Measurements from ENCODE around the gene ANGPT4.
"Not testable (repeated sequence)": the region's sequence is repeated elsewhere in the genome, so short reads cannot be mapped to it uniquely, and the experiment has no call there.

The ANGPT4 gene

GRCh38 chr20:910870-911770 lies 5.0 kb downstream of the ANGPT4 start:
- Mint-ChIP-seq H3K4me3 (no peak overlapping the region), H3K9me3 (no peaks in the 10 kb centered on the region), H3K27me3 (peaks cover 34% of the 10 kb centered on the region), H3K4me1 (peaks cover 5% of the 10 kb centered on the region), H3K36me3 (ENCODE audit: insufficient read depth) (no peaks in the 10 kb centered on the region), H3K27ac (ENCODE audit: low read depth) (no peak overlapping the region)
- DNase-seq (ENCODE audit: low spot score in 2 of 2) (no peak), ATAC-seq (replicated peaks; ENCODE audit: extremely low read depth, poor library complexity, severe bottlenecking) (no peak)

- ATAC-seq (replicated peaks; ENCODE audit: extremely low read depth, poor library complexity, severe bottlenecking) (no peak), DNase-seq (ENCODE audit: low spot score in 2 of 2) (no peak)
- Mint-ChIP-seq H3K27me3 (peaks cover 27% of the 10 kb centered on the region), H3K27ac (ENCODE audit: low read depth) (no peak overlapping the region), H3K4me1 (peaks cover 3% of the 10 kb centered on the region), H3K36me3 (ENCODE audit: insufficient read depth) (no peaks in the 10 kb centered on the region), H3K9me3 (no peaks in the 10 kb centered on the region), H3K4me3 (no peak overlapping the region)
Measured at GRCh38 chr20:910132-910869, 5.8 kb downstream of the ANGPT4 start.

- DNase-seq (ENCODE audit: low spot score in 2 of 2) (no peak), ATAC-seq (replicated peaks; ENCODE audit: extremely low read depth, poor library complexity, severe bottlenecking) (no peak)
- Mint-ChIP-seq H3K4me1 (no peaks in the 10 kb centered on the region), H3K9me3 (no peaks in the 10 kb centered on the region), H3K27ac (ENCODE audit: low read depth) (no peak overlapping the region), H3K4me3 (no peak overlapping the region), H3K27me3 (peaks cover 20% of the 10 kb centered on the region), H3K36me3 (ENCODE audit: insufficient read depth) (no peaks in the 10 kb centered on the region)
Measured at GRCh38 chr20:909641-910040, 6.5 kb downstream of the ANGPT4 start.

GRCh38 chr20:906703-907270 lies 9.3 kb downstream of the ANGPT4 start:
- no peaks in the 10 kb centered on the region for H3K4me1 Mint-ChIP-seq
- H3K9me3 Mint-ChIP-seq: no peaks in the 10 kb centered on the region
- ATAC-seq (replicated peaks; ENCODE audit: extremely low read depth, poor library complexity, severe bottlenecking): no peak
- H3K27ac Mint-ChIP-seq (ENCODE audit: low read depth): no peak overlapping the region
- H3K27me3 Mint-ChIP-seq: no peaks in the 10 kb centered on the region
- DNase-seq (ENCODE audit: low spot score in 2 of 2): no peak
- H3K36me3 Mint-ChIP-seq (ENCODE audit: insufficient read depth): no peaks in the 10 kb centered on the region
- H3K4me3 Mint-ChIP-seq: no peak overlapping the region

GRCh38 chr20:906001-906520 lies 10.1 kb downstream of the ANGPT4 start:
- no peaks in the 10 kb centered on the region for H3K27me3 Mint-ChIP-seq
- H3K4me1 Mint-ChIP-seq: no peaks in the 10 kb centered on the region
- no peak for DNase-seq (ENCODE audit: low spot score in 2 of 2)
- no peak overlapping the region for H3K27ac Mint-ChIP-seq (ENCODE audit: low read depth)
- no peak for ATAC-seq (replicated peaks; ENCODE audit: extremely low read depth, poor library complexity, severe bottlenecking)
- no peaks in the 10 kb centered on the region for H3K36me3 Mint-ChIP-seq (ENCODE audit: insufficient read depth)
- H3K9me3 Mint-ChIP-seq: no peaks in the 10 kb centered on the region
- no peak overlapping the region for H3K4me3 Mint-ChIP-seq

- no peak for ATAC-seq (replicated peaks; ENCODE audit: extremely low read depth, poor library complexity, severe bottlenecking)
- no peaks in the 10 kb centered on the region for H3K4me1 Mint-ChIP-seq
Measured at GRCh38 chr20:905396-905961, 10.7 kb downstream of the ANGPT4 start.

GRCh38 chr20:904039-904545 lies 12.0 kb downstream of the ANGPT4 start:
- no peak for DNase-seq (ENCODE audit: low spot score in 2 of 2)
- no peaks in the 10 kb centered on the region for H3K9me3 Mint-ChIP-seq
- no peak overlapping the region for H3K27ac Mint-ChIP-seq (ENCODE audit: low read depth)
- ATAC-seq (replicated peaks; ENCODE audit: extremely low read depth, poor library complexity, severe bottlenecking): no peak
- H3K4me3 Mint-ChIP-seq: no peak overlapping the region
- no peaks in the 10 kb centered on the region for H3K36me3 Mint-ChIP-seq (ENCODE audit: insufficient read depth)
- H3K4me1 Mint-ChIP-seq: no peaks in the 10 kb centered on the region
- H3K27me3 Mint-ChIP-seq: peaks cover 11% of the 10 kb centered on the region

More at GRCh38 chr20:905396-905961, 10.7 kb downstream of the ANGPT4 start:
- no peak overlapping the region for H3K27ac Mint-ChIP-seq (ENCODE audit: low read depth)
- DNase-seq (ENCODE audit: low spot score in 2 of 2): no peak
- H3K4me3 Mint-ChIP-seq: no peak overlapping the region
- no peaks in the 10 kb centered on the region for H3K27me3 Mint-ChIP-seq
- no peaks in the 10 kb centered on the region for H3K9me3 Mint-ChIP-seq
- H3K36me3 Mint-ChIP-seq (ENCODE audit: insufficient read depth): no peaks in the 10 kb centered on the region

- DNase-seq (ENCODE audit: low spot score in 2 of 2); H3K9me3 Mint-ChIP-seq; H3K36me3 Mint-ChIP-seq (ENCODE audit: insufficient read depth); H3K4me1 Mint-ChIP-seq; H3K4me3 Mint-ChIP-seq; ATAC-seq (replicated peaks; ENCODE audit: extremely low read depth, poor library complexity, severe bottlenecking): not testable (repeated sequence)
- Mint-ChIP-seq H3K27ac (ENCODE audit: low read depth) (peak overlapping the region; percentile 3), H3K27me3 (peaks cover 35% of the 10 kb centered on the region)
Measured at GRCh38 chr20:897436-897835, 18.7 kb downstream of the ANGPT4 start.

- H3K27ac Mint-ChIP-seq (ENCODE audit: low read depth): no peak overlapping the region
- no peak for ATAC-seq (replicated peaks; ENCODE audit: extremely low read depth, poor library complexity, severe bottlenecking)
- H3K4me1 Mint-ChIP-seq: no peaks in the 10 kb centered on the region
- no peak overlapping the region for H3K4me3 Mint-ChIP-seq
- DNase-seq (ENCODE audit: low spot score in 2 of 2): no peak
- peaks cover 43% of the 10 kb centered on the region for H3K27me3 Mint-ChIP-seq
- H3K9me3 Mint-ChIP-seq: no peaks in the 10 kb centered on the region
- no peaks in the 10 kb centered on the region for H3K36me3 Mint-ChIP-seq (ENCODE audit: insufficient read depth)
Measured at GRCh38 chr20:896501-897025, 19.6 kb downstream of the ANGPT4 start.

- DNase-seq (ENCODE audit: low spot score in 2 of 2); H3K9me3 Mint-ChIP-seq; ATAC-seq (replicated peaks; ENCODE audit: extremely low read depth, poor library complexity, severe bottlenecking); H3K27ac Mint-ChIP-seq (ENCODE audit: low read depth); H3K4me1 Mint-ChIP-seq; H3K36me3 Mint-ChIP-seq (ENCODE audit: insufficient read depth); H3K4me3 Mint-ChIP-seq: not testable (repeated sequence)
- H3K27me3 Mint-ChIP-seq: peaks cover 38% of the 10 kb centered on the region
Measured at GRCh38 chr20:892371-892770, 23.8 kb downstream of the ANGPT4 start.

- Mint-ChIP-seq H3K9me3 (no peaks in the 10 kb centered on the region), H3K27ac (ENCODE audit: low read depth) (no peak overlapping the region), H3K36me3 (ENCODE audit: insufficient read depth) (peaks cover 2% of the 10 kb centered on the region), H3K27me3 (peaks cover 38% of the 10 kb centered on the region), H3K4me1 (no peaks in the 10 kb centered on the region), H3K4me3 (no peak overlapping the region)
- ATAC-seq (replicated peaks; ENCODE audit: extremely low read depth, poor library complexity, severe bottlenecking) (no peak), DNase-seq (ENCODE audit: low spot score in 2 of 2) (no peak)
Measured at GRCh38 chr20:891706-892080, 24.4 kb downstream of the ANGPT4 start.

GRCh38 chr20:891058-891705 lies 25.0 kb downstream of the ANGPT4 start:
- DNase-seq (ENCODE audit: low spot score in 2 of 2): no peak
- no peaks in the 10 kb centered on the region for H3K4me1 Mint-ChIP-seq
- no peak for ATAC-seq (replicated peaks; ENCODE audit: extremely low read depth, poor library complexity, severe bottlenecking)
- peaks cover 38% of the 10 kb centered on the region for H3K27me3 Mint-ChIP-seq
- H3K4me3 Mint-ChIP-seq: no peak overlapping the region
- H3K27ac Mint-ChIP-seq (ENCODE audit: low read depth): no peak overlapping the region
- no peaks in the 10 kb centered on the region for H3K9me3 Mint-ChIP-seq
- peaks cover 2% of the 10 kb centered on the region for H3K36me3 Mint-ChIP-seq (ENCODE audit: insufficient read depth)

Data from central memory CD8-positive, alpha-beta T cell (primary cell).